GM23338 (cell line): ENCODE data around the gene CSNK2B. TPM values are rescaled to one million over a fixed set of nuclear protein-coding genes. Genes with fewer than 3 reads are reported as not detected.

Experiments
- ATAC-seq: fragments of 200-7000 bp; cut with Tn5 transposase; 3 replicates; pipeline ENCODE4 v1.9.1; 2020
- DNase-seq: peaks from one replicate; pipeline ENCODE4 v3.0.0-alpha.2; 2015; ENCODE audit warnings: low spot score
- H2AFZ ChIP-seq: fragments of 200-600 bp; sonication (generic); 2 replicates; pipeline ENCODE4 v1.8.0; 2016; ENCODE audit warnings: antibody characterized with exemption, mild to moderate bottlenecking, moderate library complexity
- H3F3A ChIP-seq: fragments of 200-600 bp; sonication (generic); replicated peaks from 2 replicates; pipeline ENCODE4 v1.8.0; 2017; ENCODE audit warnings: antibody characterized with exemption, mixed run types, low read depth
- H3K27ac ChIP-seq: fragments of 200-600 bp; sonication (generic); 2 replicates; pipeline ENCODE4 v1.6.1; 2016; ENCODE audit warnings: low read depth
- H3K27me3 ChIP-seq: fragments of 200-600 bp; sonication (generic); 2 replicates; pipeline ENCODE4 v1.8.0; 2016; ENCODE audit warnings: mild to moderate bottlenecking, mixed run types, moderate library complexity; ENCODE audit not compliant: insufficient read depth
- H3K36me3 ChIP-seq: fragments of 200-600 bp; sonication (generic); 2 replicates; pipeline ENCODE4 v1.8.0; 2016; ENCODE audit warnings: mild to moderate bottlenecking; ENCODE audit not compliant: insufficient read depth
- H3K4me1 ChIP-seq: fragments of 200-600 bp; sonication (generic); 2 replicates; pipeline ENCODE4 v1.8.0; 2016; ENCODE audit warnings: mild to moderate bottlenecking, moderate library complexity; ENCODE audit not compliant: insufficient read depth
- H3K4me2 ChIP-seq: fragments of 200-600 bp; sonication (generic); 2 replicates; pipeline ENCODE4 v1.7.1; 2017; ENCODE audit warnings: mixed run types
- H3K4me3 ChIP-seq: fragments of 200-600 bp; sonication (generic); 2 replicates; pipeline ENCODE4 v1.6.1; 2016; ENCODE audit warnings: mixed run types
- H3K79me2 ChIP-seq: fragments of 200-600 bp; sonication (generic); replicated peaks from 2 replicates; pipeline ENCODE4 v1.8.0; 2017; ENCODE audit warnings: mild to moderate bottlenecking; ENCODE audit not compliant: insufficient read depth
- H3K9me2 ChIP-seq: fragments of 200-600 bp; sonication (generic); 2 replicates; pipeline ENCODE4 v1.8.0; 2017; ENCODE audit not compliant: insufficient read depth
- H4K20me1 ChIP-seq: fragments of 200-600 bp; sonication (generic); replicated peaks from 2 replicates; pipeline ENCODE4 v1.8.0; 2017; ENCODE audit warnings: mild to moderate bottlenecking; ENCODE audit not compliant: insufficient read depth
- H3K27ac Mint-ChIP-seq: 2 replicates; pipeline ENCODE4 v1.8.0; 2020; ENCODE audit warnings: inconsistent platforms, mild to moderate bottlenecking, moderate library complexity, mixed read lengths
- H3K27me3 Mint-ChIP-seq: 3 replicates; pipeline ENCODE4 v1.8.0; 2022; ENCODE audit warnings: low read depth, mild to moderate bottlenecking, moderate library complexity, mixed read lengths, inconsistent platforms; ENCODE audit not compliant: insufficient read depth, poor library complexity
- H3K36me3 Mint-ChIP-seq: 3 replicates; pipeline ENCODE4 v1.8.0; 2021; ENCODE audit warnings: low read depth, mild to moderate bottlenecking, inconsistent platforms, moderate library complexity, mixed read lengths
- H3K4me1 Mint-ChIP-seq: 3 replicates; pipeline ENCODE4 v1.8.0; 2020; ENCODE audit warnings: mild to moderate bottlenecking, inconsistent platforms, mixed read lengths
- H3K4me3 Mint-ChIP-seq: 3 replicates; pipeline ENCODE4 v1.8.0; 2021; ENCODE audit warnings: moderate library complexity, mild to moderate bottlenecking, inconsistent platforms, mixed read lengths
- H3K9me3 Mint-ChIP-seq: 3 replicates; pipeline ENCODE4 v1.8.0; 2020; ENCODE audit warnings: moderate library complexity, mild to moderate bottlenecking, inconsistent platforms, mixed read lengths
- CREB1 ChIP-seq: fragments of 250-450 bp; sonication (Bioruptor Pico); IDR thresholded peaks from 2 replicates; pipeline ENCODE4 v1.5.0; 2020; ENCODE audit warnings: low read depth, mild to moderate bottlenecking, moderate library complexity
- microRNA-seq: library from miRNA; unstranded; fragments of <30 nt; microRNA quantifications from one replicate; pipeline ENCODE4, GENCODE V29; 2017
- polyA plus RNA-seq: library from polyadenylated mRNA; unstranded; fragments of >200 nt; fragmentation: Nextera tagmentation; extraction: Ambion mirVana; gene quantifications from 2 replicates; pipeline ENCODE4 v1.2.1, GENCODE V29; 2016
- small RNA-seq: library from RNA; depleted of rRNA; stranded (forward); fragments of <200 nt; gene quantifications from one replicate; pipeline ENCODE3, GENCODE V24; 2014; ENCODE audit warnings: low replicate concordance
- total RNA-seq: library from RNA; depleted of rRNA; stranded (reverse); fragments of >200 nt; shearing (Covaris generic); gene quantifications from 2 replicates; pipeline ENCODE4 v1.2.3, GENCODE V29; 2014; rRNA removed

Gene CSNK2B
- total and polyA plus RNA-seq, 2 experiments from 2014 or later = 260 to 271 TPM

GRCh38 chr6:31719001-31719400 is 53.1 kb downstream of the CSNK2B start:
- peaks cover 25% of the 10 kb centered on the region for H3K4me1 ChIP-seq
- no peaks in the 10 kb centered on the region for H3K9me2 ChIP-seq
- H3K4me2 ChIP-seq = peak overlapping the region; percentile 41; the same call in 1 of the 2 replicates
- no peaks in the 10 kb centered on the region for H4K20me1 ChIP-seq
- no peaks in the 10 kb centered on the region for H3K27me3 ChIP-seq
- TF ChIP-seq CREB1 (CRISPR knock-in tag) = no peak
- no peaks in the 10 kb centered on the region for H3K36me3 ChIP-seq
- no peak overlapping the region; the same call in 2 of the 3 replicates for H3K4me3 Mint-ChIP-seq
- no peaks in the 10 kb centered on the region; the same call in 2 of the 3 replicates for H3K36me3 Mint-ChIP-seq
- H3K4me3 ChIP-seq = no peak overlapping the region
- peaks cover 15% of the 10 kb centered on the region for H3K27me3 Mint-ChIP-seq
- no peak overlapping the region for H3K27ac ChIP-seq
- no peaks in the 10 kb centered on the region for H3K79me2 ChIP-seq
- ATAC-seq (no peak), DNase-seq (no peak)
- peaks cover 29% of the 10 kb centered on the region for H3K4me1 Mint-ChIP-seq
- H3F3A ChIP-seq = no peaks in the 10 kb centered on the region
- H2AFZ ChIP-seq = peak overlapping the region; percentile 38; the same call in 1 of the 2 replicates
- peak overlapping the region; percentile 11; the same call in 1 of the 2 replicates for H3K27ac Mint-ChIP-seq
- no peaks in the 10 kb centered on the region for H3K9me3 Mint-ChIP-seq

Small RNA genes within 50 kb of the gene (microRNA-seq; reads per million reads assigned to microRNA genes)
- gene MIR4646 (not detected), gene MIR6832 (not detected)

Small RNA genes within 50 kb of the gene (small RNA-seq; reads per million reads assigned to genes)
- gene LY6G6D (not detected), gene MIR4646 (not detected), gene MIR6832 (not detected), gene RF00019 (not detected), gene SNORA38 (15.1 reads per million, percentile 97 among the genes with 10 or more reads in this experiment)

Other genes with a start within 250 kb of the CSNK2B start
Only the 30 nearest of the 37 such genes appear.
- gene MCCD1, start 137.1 kb upstream of the CSNK2B start, total RNA-seq = not detected in 2 replicates
- gene MCCD1, start 137.1 kb upstream of the CSNK2B start, polyA plus RNA-seq = not detected in 2 replicates
- gene DDX39B, start 124.1 kb upstream of the CSNK2B start, total RNA-seq = 849 and 866 TPM in 2 replicates
- 341 and 357 TPM in 2 replicates for gene DDX39B, start 124.1 kb upstream of the CSNK2B start, polyA plus RNA-seq
- gene ATP6V1G2, start 119.5 kb upstream of the CSNK2B start, total RNA-seq = 1.6 and 2.4 TPM in 2 replicates
- gene ATP6V1G2, start 119.5 kb upstream of the CSNK2B start, polyA plus RNA-seq = 2.2 and 2.7 TPM in 2 replicates
- 10.1 and 12.3 TPM in 2 replicates for gene NFKBIL1, start 118.5 kb upstream of the CSNK2B start, total RNA-seq
- gene NFKBIL1, start 118.5 kb upstream of the CSNK2B start, polyA plus RNA-seq = 8.4 and 9.6 TPM in 2 replicates
- not detected in 2 replicates for gene LTA, start 93.8 kb upstream of the CSNK2B start, total RNA-seq
- gene LTA, start 93.8 kb upstream of the CSNK2B start, polyA plus RNA-seq = not detected in 2 replicates
- not detected in 2 replicates for gene TNF, start 90.5 kb upstream of the CSNK2B start, total RNA-seq
- gene TNF, start 90.5 kb upstream of the CSNK2B start, polyA plus RNA-seq = 0.11 TPM in 1 of 2 replicates, not detected in the other
- not detected in 2 replicates for gene LTB, start 83.7 kb upstream of the CSNK2B start, total RNA-seq
- 0.83 and 1.7 TPM in 2 replicates for gene LTB, start 83.7 kb upstream of the CSNK2B start, polyA plus RNA-seq
- gene LST1, start 79.8 kb upstream of the CSNK2B start, total RNA-seq = not detected in 2 replicates
- 0.37 TPM in 1 of 2 replicates, not detected in the other for gene LST1, start 79.8 kb upstream of the CSNK2B start, polyA plus RNA-seq
- not detected in 2 replicates for gene NCR3, start 73.1 kb upstream of the CSNK2B start, total RNA-seq
- not detected in 2 replicates for gene NCR3, start 73.1 kb upstream of the CSNK2B start, polyA plus RNA-seq
- gene AIF1, start 50.8 kb upstream of the CSNK2B start, total RNA-seq = 6.2 and 13.3 TPM in 2 replicates
- 33.7 and 36.2 TPM in 2 replicates for gene AIF1, start 50.8 kb upstream of the CSNK2B start, polyA plus RNA-seq
- 223 and 273 TPM in 2 replicates for gene PRRC2A, start 45.4 kb upstream of the CSNK2B start, total RNA-seq
- 213 and 238 TPM in 2 replicates for gene PRRC2A, start 45.4 kb upstream of the CSNK2B start, polyA plus RNA-seq
- 289 and 292 TPM in 2 replicates for gene BAG6, start 13.4 kb upstream of the CSNK2B start, total RNA-seq
- gene BAG6, start 13.4 kb upstream of the CSNK2B start, polyA plus RNA-seq = 169 and 183 TPM in 2 replicates
- 1.2 and 4.2 TPM in 2 replicates for gene APOM, start 10.2 kb upstream of the CSNK2B start, total RNA-seq
- gene APOM, start 10.2 kb upstream of the CSNK2B start, polyA plus RNA-seq = 10.0 and 10.7 TPM in 2 replicates
- gene C6orf47, start 5.3 kb upstream of the CSNK2B start, total RNA-seq = 12.8 and 15.0 TPM in 2 replicates
- 9.4 TPM in 2 replicates for gene C6orf47, start 5.3 kb upstream of the CSNK2B start, polyA plus RNA-seq
- gene GPANK1, start 1.1 kb upstream of the CSNK2B start, total RNA-seq = 24.6 and 27.1 TPM in 2 replicates
- 49.2 and 54.0 TPM in 2 replicates for gene GPANK1, start 1.1 kb upstream of the CSNK2B start, polyA plus RNA-seq
- gene LY6G5B, start 3.9 kb downstream of the CSNK2B start, total RNA-seq = 3.8 and 7.9 TPM in 2 replicates
- gene LY6G5B, start 3.9 kb downstream of the CSNK2B start, polyA plus RNA-seq = 8.4 and 8.5 TPM in 2 replicates
- 1.1 TPM in 1 of 2 replicates, not detected in the other for gene LY6G5C, start 15.0 kb downstream of the CSNK2B start, total RNA-seq
- gene LY6G5C, start 15.0 kb downstream of the CSNK2B start, polyA plus RNA-seq = 2.1 TPM in 2 replicates
- 29.7 and 37.0 TPM in 2 replicates for gene ABHD16A, start 37.2 kb downstream of the CSNK2B start, total RNA-seq
- gene ABHD16A, start 37.2 kb downstream of the CSNK2B start, polyA plus RNA-seq = 25.9 and 26.9 TPM in 2 replicates
- not detected in 2 replicates for gene LY6G6F, start 40.8 kb downstream of the CSNK2B start, total RNA-seq
- not detected in 2 replicates for gene LY6G6F, start 40.8 kb downstream of the CSNK2B start, polyA plus RNA-seq
- not detected in 2 replicates for gene LY6G6D, start 49.3 kb downstream of the CSNK2B start, total RNA-seq
- gene LY6G6D, start 49.3 kb downstream of the CSNK2B start, polyA plus RNA-seq = not detected in 2 replicates
- gene LY6G6C, start 55.7 kb downstream of the CSNK2B start, total RNA-seq = not detected in 2 replicates
- 0.23 TPM in 1 of 2 replicates, not detected in the other for gene LY6G6C, start 55.7 kb downstream of the CSNK2B start, polyA plus RNA-seq
- not detected in 2 replicates for gene MPIG6B, start 57.3 kb downstream of the CSNK2B start, total RNA-seq
- 0.12 and 0.13 TPM in 2 replicates for gene MPIG6B, start 57.3 kb downstream of the CSNK2B start, polyA plus RNA-seq
- gene DDAH2, start 63.2 kb downstream of the CSNK2B start, total RNA-seq = 58.7 and 62.2 TPM in 2 replicates
- gene DDAH2, start 63.2 kb downstream of the CSNK2B start, polyA plus RNA-seq = 65.0 and 65.1 TPM in 2 replicates
- gene CLIC1, start 70.5 kb downstream of the CSNK2B start, total RNA-seq = 226 and 269 TPM in 2 replicates
- 269 and 296 TPM in 2 replicates for gene CLIC1, start 70.5 kb downstream of the CSNK2B start, polyA plus RNA-seq
- gene MSH5, start 73.9 kb downstream of the CSNK2B start, total RNA-seq = 23.9 and 27.2 TPM in 2 replicates
- gene MSH5, start 73.9 kb downstream of the CSNK2B start, polyA plus RNA-seq = 12.1 and 12.8 TPM in 2 replicates
- gene SAPCD1, start 96.6 kb downstream of the CSNK2B start, total RNA-seq = 3.9 TPM in 1 of 2 replicates, not detected in the other
- gene SAPCD1, start 96.6 kb downstream of the CSNK2B start, polyA plus RNA-seq = 4.5 and 5.0 TPM in 2 replicates
- gene VWA7, start 111.2 kb downstream of the CSNK2B start, total RNA-seq = 0.07 and 0.12 TPM in 2 replicates
- 0.36 and 0.75 TPM in 2 replicates for gene VWA7, start 111.2 kb downstream of the CSNK2B start, polyA plus RNA-seq
- 137 and 153 TPM in 2 replicates for gene VARS1, start 129.7 kb downstream of the CSNK2B start, total RNA-seq
- 66.0 and 71.2 TPM in 2 replicates for gene VARS1, start 129.7 kb downstream of the CSNK2B start, polyA plus RNA-seq
- gene LSM2, start 140.9 kb downstream of the CSNK2B start, total RNA-seq = 93.5 and 106 TPM in 2 replicates
- gene LSM2, start 140.9 kb downstream of the CSNK2B start, polyA plus RNA-seq = 140 and 143 TPM in 2 replicates
- 0.50 and 0.83 TPM in 2 replicates for gene HSPA1L, start 149.2 kb downstream of the CSNK2B start, total RNA-seq
- gene HSPA1L, start 149.2 kb downstream of the CSNK2B start, polyA plus RNA-seq = 0.44 and 0.49 TPM in 2 replicates